Neutrophil (primary cell): Measurements from ENCODE around the gene SLC6A1.

Experiments used
- H3K27ac ChIP-seq: fragments of 200-600 bp; sonication (generic); 2 replicates; pipeline ENCODE4 v1.5.1; 2016; ENCODE audit warnings: mild to moderate bottlenecking, moderate library complexity
- H3K27me3 ChIP-seq: fragments of 200-600 bp; sonication (generic); 2 replicates; pipeline ENCODE4 v1.6.0; 2016; ENCODE audit warnings: mild to moderate bottlenecking
- H3K36me3 ChIP-seq: fragments of 200-600 bp; sonication (generic); 2 replicates; pipeline ENCODE4 v1.5.1; 2017
- H3K4me1 ChIP-seq, 2 experiments: fragments of 200-600 bp in 1 of 2; sonication (generic) in 1 of 2; 1 replicate in 1 of 2; 2 replicates in 1 of 2; pipeline versions ENCODE4 v1.5.1 to v1.6.1; 2013 to 2016; ENCODE audit warnings: low read depth in 1 of 2, low read length in 1 of 2, mild to moderate bottlenecking in 1 of 2, moderate library complexity in 1 of 2; ENCODE audit not compliant: control insufficient read depth in 1 of 2, insufficient read depth in 1 of 2
- H3K4me3 ChIP-seq, 2 experiments: fragments of 200-600 bp in 1 of 2; sonication (generic) in 1 of 2; 1 replicate in 1 of 2; 2 replicates in 1 of 2; pipeline ENCODE4 v1.5.1; 2013 to 2016; ENCODE audit warnings: low read depth in 1 of 2, low read length in 1 of 2, mild to moderate bottlenecking in 1 of 2, moderate library complexity in 1 of 2
- H3K9me3 ChIP-seq: fragments of 200-600 bp; sonication (generic); 2 replicates; pipeline ENCODE4 v1.5.1; 2016
- CTCF ChIP-seq: fragments of 200-600 bp; sonication (generic); IDR thresholded peaks from 2 replicates; pipeline ENCODE4 v1.5.1; 2016; ENCODE audit warnings: antibody characterized with exemption

SLC6A1 gene

GRCh38 chr3:10955711-10956453, 36.7 kb upstream of the SLC6A1 start:
- H3K4me1 ChIP-seq, result no peaks in the 10 kb centered on the region
- H3K9me3 ChIP-seq, result no peaks in the 10 kb centered on the region
- no peak for TF ChIP-seq CTCF
- H3K27ac ChIP-seq, result no peak overlapping the region
- H3K4me3 ChIP-seq, result no peak overlapping the region
- H3K36me3 ChIP-seq, result no peaks in the 10 kb centered on the region
- peaks cover 22% of the 10 kb centered on the region for H3K27me3 ChIP-seq

GRCh38 chr3:10956531-10956930, 36.0 kb upstream of the SLC6A1 start:
- TF ChIP-seq CTCF, result no peak
- no peak overlapping the region for H3K27ac ChIP-seq
- peaks cover 24% of the 10 kb centered on the region for H3K27me3 ChIP-seq
- H3K9me3 ChIP-seq, result no peaks in the 10 kb centered on the region
- no peaks in the 10 kb centered on the region for H3K36me3 ChIP-seq
- H3K4me1 ChIP-seq, result no peaks in the 10 kb centered on the region
- H3K4me3 ChIP-seq, result no peak overlapping the region

- no peaks in the 10 kb centered on the region for H3K36me3 ChIP-seq
- no peak overlapping the region for H3K4me3 ChIP-seq
- no peaks in the 10 kb centered on the region for H3K9me3 ChIP-seq
- TF ChIP-seq CTCF, result no peak
- peaks cover 24% of the 10 kb centered on the region for H3K27me3 ChIP-seq
- no peaks in the 10 kb centered on the region for H3K4me1 ChIP-seq
- H3K27ac ChIP-seq, result no peak overlapping the region
Measured at GRCh38 chr3:10956986-10957385, 35.6 kb upstream of the SLC6A1 start.

GRCh38 chr3:10957976-10958749, 34.4 kb upstream of the SLC6A1 start:
- Histone ChIP-seq H3K4me3 (no peak overlapping the region), H3K27me3 (peaks cover 24% of the 10 kb centered on the region), H3K9me3 (no peaks in the 10 kb centered on the region), H3K27ac (no peak overlapping the region), H3K4me1 (no peaks in the 10 kb centered on the region), H3K36me3 (no peaks in the 10 kb centered on the region)
- no peak for TF ChIP-seq CTCF

- Histone ChIP-seq H3K4me3 (no peak overlapping the region), H3K4me1 (no peaks in the 10 kb centered on the region), H3K27ac (no peak overlapping the region), H3K9me3 (no peaks in the 10 kb centered on the region), H3K36me3 (no peaks in the 10 kb centered on the region), H3K27me3 (peaks cover 10% of the 10 kb centered on the region)
- no peak for TF ChIP-seq CTCF
Measured at GRCh38 chr3:10960255-10960654, 32.3 kb upstream of the SLC6A1 start.
